AG09319 (cell line): ENCODE data around the gene TMEM129.

Experiments used
- DNase-seq: peaks from one replicate; pipeline ENCODE4 v3.0.0-alpha.2; 2010; ENCODE audit warnings: low read depth; ENCODE audit errors: extremely low read depth
- TF ChIP-seq, protein P1 (sequence below): IDR thresholded peaks from 2 replicates; pipeline ENCODE4 v1.5.1; 2011; ENCODE audit warnings: low read depth, mild to moderate bottlenecking, inconsistent platforms, low read length, moderate library complexity

TMEM129 gene

GRCh38 chr4:1743975-1744374 lies 22.9 kb upstream of the TMEM129 start:
- DNase-seq = no peak
- TF ChIP-seq, protein P1, sequence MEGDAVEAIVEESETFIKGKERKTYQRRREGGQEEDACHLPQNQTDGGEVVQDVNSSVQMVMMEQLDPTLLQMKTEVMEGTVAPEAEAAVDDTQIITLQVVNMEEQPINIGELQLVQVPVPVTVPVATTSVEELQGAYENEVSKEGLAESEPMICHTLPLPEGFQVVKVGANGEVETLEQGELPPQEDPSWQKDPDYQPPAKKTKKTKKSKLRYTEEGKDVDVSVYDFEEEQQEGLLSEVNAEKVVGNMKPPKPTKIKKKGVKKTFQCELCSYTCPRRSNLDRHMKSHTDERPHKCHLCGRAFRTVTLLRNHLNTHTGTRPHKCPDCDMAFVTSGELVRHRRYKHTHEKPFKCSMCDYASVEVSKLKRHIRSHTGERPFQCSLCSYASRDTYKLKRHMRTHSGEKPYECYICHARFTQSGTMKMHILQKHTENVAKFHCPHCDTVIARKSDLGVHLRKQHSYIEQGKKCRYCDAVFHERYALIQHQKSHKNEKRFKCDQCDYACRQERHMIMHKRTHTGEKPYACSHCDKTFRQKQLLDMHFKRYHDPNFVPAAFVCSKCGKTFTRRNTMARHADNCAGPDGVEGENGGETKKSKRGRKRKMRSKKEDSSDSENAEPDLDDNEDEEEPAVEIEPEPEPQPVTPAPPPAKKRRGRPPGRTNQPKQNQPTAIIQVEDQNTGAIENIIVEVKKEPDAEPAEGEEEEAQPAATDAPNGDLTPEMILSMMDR = no peak

DNA sequence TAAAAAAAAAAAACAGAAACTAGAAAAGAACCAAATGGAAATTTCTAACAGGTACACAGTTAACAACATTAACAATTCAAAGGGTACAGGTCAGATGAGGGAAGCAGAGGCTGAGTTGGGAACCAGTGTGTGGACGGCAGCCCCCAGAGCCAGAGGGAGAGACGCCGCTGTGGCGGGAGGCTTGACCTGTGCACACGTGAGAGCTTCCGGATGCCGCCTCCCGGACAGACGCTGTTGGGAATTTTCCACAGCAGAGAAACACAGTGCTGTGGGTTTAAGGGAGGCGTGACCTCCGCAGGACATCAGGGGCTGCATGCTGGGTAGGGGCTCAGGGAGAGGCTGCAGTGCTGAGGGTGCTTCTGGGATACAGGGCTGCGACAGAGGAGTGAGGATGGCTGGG lies 22.4 kb upstream of the TMEM129 start:
- DNase-seq = no peak
- TF ChIP-seq, protein P1 = no peak

GRCh38 chr4:1741208-1741607 lies 20.1 kb upstream of the TMEM129 start:
- TF ChIP-seq, protein P1 = no peak
- DNase-seq = no peak

- no peak for DNase-seq
- TF ChIP-seq, protein P1 = no peak
These were observed 19.0 kb upstream of the TMEM129 start for GRCh38 chr4:1740021-1740545.

DNA sequence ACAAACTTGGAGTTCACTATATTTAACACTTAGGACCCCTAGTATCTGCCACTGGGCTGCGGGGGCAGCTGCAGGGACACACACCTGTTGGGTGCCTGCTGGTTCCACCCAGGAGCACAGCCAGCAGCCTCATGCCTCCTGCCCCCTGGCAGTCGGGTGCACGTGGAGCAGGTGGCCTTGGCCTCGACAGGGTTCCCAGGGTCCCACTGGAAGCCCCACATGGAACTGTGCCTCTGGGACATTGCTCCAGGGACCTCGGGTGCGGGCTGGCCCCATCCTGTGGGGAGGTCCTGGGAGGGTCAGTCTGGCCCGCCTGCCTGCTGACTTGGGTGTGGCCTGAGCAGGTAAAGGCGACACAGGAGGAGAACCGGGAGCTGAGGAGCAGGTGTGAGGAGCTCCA lies 18.2 kb upstream of the TMEM129 start:
- DNase-seq = no peak
- TF ChIP-seq, protein P1 = no peak

- no peak for DNase-seq
- TF ChIP-seq, protein P1 = no peak
These were observed 17.3 kb upstream of the TMEM129 start for GRCh38 chr4:1738410-1738809.

DNA sequence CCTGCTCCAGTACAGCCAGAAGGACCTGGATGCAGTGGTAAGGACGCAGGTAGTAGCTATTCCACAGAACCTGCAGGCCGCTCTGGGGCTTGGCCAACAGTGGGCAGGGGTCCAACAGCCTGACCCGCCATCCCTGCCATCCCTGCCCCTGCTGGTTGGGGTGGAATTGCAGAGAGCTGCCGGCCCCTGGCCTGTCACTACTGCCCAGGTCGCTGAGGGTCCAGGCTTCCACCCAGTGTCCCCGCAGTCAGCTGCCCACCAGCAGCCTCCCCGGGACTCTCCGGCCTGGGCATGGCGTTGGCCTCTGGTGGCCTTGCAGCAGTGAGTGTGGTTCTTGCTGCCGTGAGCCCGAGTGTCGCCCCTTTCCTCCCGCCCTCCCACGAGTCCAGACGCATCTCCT lies 16.5 kb upstream of the TMEM129 start:
- TF ChIP-seq, protein P1 = no peak
- no peak for DNase-seq
